ENCODE data around the gene RUNDC1.
"Not testable (repeated sequence)": the region's sequence is repeated elsewhere in the genome, so short reads cannot be mapped to it uniquely, and the experiment has no call there.

RUNDC1 gene

DNA sequence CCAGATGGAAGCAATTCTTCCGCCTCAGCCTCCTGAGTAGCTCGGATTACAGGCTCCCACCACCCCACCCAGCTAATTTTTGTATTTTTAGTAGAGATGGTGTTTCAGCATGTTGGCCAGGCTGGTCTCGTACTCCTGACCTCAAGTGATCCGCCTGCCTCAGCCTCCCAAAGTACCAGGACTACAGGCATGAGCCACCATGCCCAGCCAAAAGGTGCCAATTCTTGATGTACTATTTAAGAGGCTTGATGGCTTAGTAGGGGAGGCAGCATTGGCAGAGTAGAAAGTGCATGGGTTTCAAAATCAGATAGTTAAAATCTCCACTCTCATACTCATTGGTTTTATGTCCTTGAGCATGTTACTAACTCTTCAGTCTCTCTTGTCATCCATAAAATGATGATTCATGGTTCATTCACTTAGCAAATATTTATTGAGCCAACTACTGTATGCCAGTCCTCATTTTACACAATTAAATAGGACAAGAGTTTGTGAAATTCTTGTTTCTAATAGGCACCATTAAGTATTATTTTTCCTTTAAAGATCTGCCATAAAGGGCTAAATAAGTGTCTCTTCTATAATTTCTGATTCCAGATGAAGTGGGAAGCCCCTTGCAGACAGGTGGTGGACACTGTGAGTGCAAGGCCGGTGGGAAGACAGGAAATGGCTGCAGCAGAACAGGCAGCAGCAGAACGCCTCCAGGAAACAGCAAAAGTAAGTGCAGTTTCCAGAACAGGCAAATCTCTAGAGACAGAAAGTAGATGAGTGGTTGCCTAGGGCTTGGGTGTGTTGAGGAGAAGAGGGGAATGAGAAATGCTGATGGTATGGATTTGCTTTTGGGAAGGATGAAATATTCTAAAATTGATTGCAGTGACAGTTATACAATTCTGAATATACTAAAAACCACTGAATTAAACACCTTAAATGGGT, 9.6 kb downstream of the RUNDC1 start:
- no peak for DNase-seq

DNA sequence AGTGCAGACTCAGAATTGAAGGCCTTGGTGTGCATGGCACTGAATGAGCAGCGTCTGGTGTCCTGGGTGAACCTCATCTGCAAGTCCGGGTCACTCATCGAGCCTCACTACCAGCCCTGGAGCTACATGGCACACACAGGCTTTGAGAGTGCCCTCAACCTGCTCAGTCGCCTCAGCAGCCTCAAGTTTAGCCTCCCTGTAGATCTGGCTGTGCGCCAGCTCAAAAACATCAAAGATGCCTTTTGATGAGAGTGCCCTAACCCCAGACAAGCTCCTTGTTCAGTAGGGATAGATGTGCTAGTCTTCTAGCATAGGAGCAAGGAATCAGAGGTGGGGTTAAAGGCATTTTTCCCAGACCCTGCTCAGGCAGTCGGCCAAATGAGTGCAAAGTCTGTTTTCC, 11.1 kb downstream of the RUNDC1 start:
- no peak for DNase-seq

DNA sequence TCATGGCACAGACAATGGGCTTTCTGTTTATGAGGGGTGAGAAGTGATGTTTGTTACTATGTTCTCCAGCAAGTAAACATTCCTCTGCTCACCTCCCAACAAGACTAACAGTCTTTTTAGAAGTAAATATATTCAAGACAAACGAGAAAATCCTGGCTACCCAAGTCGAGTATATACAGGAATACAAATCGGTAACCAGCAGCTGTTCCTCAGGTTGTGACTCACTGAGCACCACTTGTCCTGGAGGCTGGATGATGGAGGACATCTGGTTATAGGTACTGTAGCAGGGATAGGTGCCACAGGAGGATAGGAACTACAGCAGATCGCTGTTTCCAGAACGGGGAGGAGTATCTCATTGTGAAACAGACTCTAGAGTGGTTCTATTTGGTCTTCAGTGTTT, 12.5 kb downstream of the RUNDC1 start:
- no peak for DNase-seq

DNA sequence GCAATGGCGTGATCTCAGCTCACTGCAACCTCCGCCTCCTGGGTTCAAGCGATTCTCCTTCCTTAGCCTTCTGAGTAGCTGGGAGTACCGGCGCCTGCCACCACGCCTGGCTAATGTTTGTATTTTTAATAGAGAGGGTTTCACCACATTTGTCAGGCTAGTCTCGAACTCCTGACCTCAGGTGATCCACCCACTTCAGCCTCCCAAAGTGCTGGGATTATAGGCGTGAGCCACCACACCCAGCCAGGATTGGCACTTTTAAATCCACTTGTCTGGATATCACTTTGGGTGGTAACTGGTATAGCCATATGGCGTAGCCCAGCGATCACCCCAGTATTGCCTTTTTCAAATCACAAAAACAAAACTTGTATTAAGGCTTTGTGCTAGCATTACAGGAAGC, 13.5 kb downstream of the RUNDC1 start:
- not testable (repeated sequence) for DNase-seq

DNA sequence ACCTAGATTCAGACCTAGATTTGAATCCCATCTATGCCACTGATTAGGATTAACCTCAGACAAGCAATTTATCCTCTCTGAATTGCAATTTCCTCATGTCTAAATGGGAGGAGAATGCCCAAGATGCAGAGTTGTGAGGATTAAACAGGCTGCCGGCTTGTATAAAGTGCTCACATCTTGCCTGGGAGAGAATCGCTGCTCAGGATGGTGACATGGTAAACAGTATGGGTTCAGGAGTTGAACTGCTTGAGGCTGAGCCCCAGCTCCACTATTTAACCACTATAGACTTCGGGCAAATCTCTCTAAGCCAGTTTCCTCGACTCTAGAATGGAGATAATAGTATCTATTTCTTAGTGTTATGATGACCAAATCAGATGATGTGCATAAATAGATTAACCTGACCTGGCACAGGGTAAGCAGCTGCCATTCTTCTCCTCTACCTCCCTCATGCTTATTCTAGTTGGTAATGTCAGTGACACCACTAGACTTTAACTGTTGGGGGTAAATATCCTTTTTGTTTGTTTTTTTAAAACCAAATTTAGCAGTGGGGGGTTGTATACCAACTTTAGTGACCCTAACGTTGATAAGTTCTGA, 17.1 kb downstream of the RUNDC1 start:
- no peak for DNase-seq

DNA sequence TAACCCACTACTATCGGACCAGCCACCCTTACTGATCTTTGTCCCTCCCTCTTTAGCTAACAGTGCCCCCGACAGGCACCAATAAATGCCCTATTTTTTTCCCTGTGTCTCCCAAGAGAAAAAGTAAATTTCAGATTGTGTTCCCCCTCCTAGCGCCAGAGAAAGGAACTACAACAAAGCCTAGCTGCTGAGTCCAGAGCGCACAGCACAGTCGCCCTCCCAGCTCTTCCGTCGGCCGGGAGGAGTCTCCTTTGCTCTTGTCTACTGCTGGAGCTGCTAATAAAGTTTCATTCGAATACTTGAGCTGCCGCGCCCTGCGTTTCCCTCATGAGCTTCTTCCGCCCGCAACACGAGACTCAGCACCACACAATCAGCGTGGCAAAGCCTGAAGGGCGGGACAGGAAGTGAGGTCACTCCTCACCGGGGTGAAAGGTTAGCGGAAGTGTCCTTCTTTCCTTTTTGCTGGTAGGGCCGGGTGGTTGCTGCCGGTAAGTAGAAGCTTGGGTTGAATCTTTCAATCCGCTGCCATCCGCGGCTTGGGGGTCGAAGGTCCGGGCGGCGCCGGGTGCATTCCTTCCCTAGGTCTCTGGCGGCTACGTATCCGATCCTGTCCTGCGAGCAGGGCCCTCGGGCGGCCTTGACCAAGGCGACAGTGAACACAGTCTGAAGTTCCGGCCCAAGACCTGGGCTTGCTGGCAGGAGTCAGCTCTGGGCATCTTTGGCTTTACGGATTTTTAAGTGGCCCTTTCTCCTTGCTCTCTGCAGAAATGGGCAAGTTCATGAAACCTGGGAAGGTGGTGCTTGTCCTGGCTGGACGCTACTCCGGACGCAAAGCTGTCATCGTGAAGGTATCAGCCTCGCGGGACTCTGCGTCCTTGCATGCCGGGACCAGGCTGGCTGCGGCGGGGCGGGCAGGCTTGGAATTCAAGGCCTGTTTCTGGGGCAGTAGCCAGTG, 17.9 kb downstream of the RUNDC1 start, which contains the start of gene RPL27:
Gene RPL27, plus strand, starts transcription at position 436 of the 955 bp plus-strand sequence. Its CDS starts 332 bp downstream, at position 768.
- peak; percentile 81 to 100 (median 98) for DNase-seq

DNA sequence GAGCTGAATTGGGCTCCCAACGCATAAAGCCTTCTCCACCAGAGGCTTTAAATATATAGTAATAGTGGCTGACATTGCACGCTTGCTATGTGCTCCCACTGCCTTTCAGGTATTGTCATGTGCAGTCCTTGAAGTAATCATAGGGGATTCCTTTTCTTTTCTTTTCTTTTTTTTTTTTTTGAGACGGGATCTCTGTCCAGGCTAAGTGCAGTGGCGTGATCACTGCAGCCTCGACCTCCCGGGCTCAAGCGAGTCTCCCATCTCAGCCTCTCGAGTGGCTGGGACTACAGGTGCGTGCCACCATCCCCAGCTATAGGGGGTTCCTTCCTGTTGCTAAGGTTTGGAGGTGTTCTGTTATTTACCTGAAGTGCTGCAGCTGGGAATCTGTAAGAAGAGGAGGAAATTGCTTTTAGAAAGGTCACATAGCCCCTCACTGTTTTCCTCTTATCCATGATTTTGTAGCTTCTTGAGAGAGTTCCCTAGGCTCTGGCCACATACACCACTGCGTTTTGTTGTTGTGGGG, 18.7 kb downstream of the RUNDC1 start:
- DNase-seq, result no peak

DNA sequence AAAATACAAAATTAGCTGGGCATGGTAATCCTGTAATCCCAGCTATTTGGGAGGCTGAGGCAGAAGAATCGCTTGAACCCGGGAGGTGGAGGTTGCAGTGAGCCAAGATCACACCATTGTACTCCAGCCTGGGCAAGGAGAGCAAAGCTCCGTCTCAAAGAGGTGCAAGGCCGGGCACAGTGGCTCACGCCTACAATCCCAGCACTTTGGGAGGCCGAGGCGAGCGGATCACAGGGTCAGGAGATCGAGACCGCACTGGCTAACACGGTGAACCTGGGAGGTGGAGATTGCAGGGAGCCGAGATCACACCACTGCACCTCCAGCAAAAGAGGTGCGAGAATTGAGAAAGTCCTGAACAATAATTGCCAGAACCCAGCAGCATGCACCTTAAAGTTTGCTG, 20.5 kb downstream of the RUNDC1 start:
- DNase-seq, result not testable (repeated sequence)

DNA sequence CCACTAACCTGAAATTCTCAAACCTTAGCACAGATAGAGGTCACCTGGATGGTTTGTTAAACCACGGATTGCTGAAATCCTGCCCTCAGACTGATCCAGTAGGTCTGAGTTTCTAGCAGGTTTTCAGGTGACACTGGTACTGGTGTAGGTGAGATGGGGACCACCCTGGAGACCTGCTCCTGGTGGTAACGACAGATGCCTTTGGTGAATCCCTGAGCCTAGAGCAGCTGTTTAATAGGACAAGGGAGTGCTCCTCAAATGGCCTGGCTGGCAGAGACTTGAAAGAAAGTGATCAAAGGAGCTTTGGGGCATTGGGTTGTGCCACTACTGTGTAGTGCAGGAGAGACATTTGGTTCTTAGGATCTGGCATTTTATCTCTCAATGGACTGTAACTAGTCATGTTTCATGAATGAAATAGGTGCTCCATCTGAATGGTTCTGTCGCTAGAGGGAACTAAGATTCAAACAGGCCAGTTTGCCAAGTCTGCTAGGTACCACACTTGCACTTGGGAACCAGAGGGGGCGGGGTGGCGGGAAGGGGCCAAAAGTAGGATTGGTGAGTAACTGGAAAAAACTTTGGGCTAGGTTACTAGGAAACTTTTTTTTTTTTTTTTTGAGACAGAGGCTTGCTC, 23.3 kb downstream of the RUNDC1 start:
- peak in 1 of 56 donors; percentile 11 for DNase-seq

DNA sequence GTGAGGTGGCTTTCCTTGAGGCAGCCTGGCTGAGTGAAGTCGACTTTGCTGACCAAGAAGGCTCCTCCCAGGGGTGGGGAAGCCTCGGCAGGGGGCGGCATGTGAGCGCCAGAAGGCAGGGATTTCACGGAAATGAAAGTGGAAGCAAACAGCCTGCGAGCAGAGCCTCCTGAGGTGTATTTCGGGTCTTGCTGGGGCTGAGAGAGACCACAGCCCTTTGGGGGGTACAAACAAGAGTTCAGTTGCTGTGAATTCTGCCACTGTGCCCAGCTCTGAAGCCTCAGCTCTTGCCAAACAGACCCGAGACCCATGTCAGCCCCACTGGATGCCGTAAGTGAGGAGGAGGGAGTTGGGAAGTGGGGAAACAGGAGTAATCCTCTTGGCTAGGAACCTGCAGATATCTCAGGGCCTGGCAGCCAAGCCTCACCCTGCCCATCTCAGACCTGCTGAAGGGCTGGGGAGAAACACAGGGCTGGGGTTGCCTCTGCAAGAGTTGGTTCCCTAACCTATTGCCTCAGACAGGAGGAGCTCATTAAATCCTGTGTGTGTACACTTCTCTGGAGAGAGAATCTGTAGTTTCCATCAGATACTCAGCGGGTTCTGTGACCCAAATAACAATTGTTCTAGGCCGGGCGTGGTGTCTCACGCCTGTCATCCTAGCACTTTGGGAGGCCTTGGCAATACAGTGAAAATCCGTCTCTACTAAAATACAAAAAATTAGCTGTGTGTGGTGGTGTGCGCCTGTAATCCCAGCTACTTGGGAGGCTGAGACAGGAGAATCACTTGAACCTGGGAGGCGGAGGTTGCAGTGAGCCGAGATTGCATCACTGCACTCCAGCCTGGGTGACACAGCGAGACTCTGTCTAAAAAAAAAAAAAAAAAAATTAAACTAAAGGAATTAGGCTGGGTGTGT, 26.5 kb downstream of the RUNDC1 start, which contains the start of gene IFI35:
Gene IFI35, plus strand, starts transcription at position 146 of the 913 bp plus-strand sequence. Its CDS starts 164 bp downstream, at position 310.
- DNase-seq, result peak in 52 of 56 donors; percentile 7 to 82 (median 54)

DNA sequence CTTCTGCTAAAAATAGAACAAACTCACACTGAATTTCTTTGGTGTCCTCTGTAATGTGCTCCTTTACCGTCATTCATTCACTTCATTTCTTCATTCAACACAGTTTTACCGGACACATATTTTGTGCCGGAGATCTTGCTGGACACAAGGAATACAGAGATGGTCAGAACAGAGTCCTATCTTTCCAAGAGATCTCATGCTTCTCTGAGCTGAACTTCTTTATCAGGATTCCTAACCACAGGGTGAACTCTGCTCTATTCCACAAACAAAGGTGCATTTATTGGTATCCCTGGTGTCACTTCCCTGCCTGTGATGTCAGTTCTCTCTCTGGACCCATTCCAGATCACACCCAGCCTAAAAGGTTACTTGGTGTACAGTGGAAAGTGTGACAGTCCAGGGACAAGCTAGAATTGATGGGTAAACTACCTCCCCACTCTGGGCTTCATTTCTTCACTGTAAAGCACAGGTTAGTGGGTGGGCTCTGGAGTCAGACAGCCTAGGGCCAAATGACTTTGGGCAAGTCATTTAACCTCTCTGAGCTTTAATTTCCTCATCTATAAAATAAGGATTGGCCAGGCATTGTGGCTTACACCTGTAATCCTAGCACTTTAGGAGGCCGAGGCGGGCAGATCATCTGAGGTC, 30.4 kb downstream of the RUNDC1 start:
- DNase-seq, result no peak

DNA sequence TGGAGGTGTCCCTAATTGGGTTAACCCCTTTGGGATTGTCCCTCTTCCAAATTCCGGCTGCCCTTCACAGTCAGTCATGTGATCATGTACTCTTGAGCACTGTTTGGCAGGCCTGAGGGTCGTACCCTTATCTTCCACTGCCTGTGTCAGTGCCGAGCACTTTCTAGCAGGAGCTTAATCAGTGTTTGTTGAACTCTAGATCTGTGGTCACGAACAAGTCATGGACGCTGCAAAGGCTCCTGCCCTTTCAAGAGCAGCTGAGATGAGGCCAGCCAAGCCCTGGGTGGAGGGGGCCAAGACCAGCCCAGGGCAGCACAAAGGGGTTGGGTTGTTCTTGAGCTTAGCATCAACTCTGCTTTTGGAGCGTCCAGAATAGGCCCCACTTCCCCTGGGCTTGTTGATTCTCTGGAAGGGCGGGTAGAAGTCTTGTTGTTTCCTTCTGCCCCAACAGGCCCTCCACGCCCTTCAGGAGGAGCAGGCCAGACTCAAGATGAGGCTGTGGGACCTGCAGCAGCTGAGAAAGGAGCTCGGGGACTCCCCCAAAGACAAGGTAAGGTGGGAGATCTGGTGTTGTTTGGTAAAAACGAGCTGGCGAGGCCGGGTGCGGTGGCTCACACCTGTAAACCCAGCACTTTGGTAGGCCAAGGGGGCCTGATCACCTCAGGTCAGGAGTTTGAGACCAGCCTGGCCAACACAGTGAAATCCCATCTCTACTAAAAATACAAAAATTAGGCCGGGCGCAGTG, 31.5 kb downstream of the RUNDC1 start:
- DNase-seq, result no peak

DNA sequence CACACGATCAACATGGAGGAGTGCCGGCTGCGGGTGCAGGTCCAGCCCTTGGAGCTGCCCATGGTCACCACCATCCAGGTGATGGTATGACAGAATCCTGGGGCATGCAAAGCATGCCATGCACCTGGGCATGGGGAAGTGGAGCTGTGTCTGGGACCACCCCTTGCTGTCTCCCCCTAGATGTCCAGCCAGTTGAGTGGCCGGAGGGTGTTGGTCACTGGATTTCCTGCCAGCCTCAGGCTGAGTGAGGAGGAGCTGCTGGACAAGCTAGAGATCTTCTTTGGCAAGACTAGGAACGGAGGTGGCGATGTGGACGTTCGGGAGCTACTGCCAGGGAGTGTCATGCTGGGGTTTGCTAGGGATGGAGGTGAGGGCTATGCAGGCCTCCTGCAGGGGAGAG, 32.9 kb downstream of the RUNDC1 start:
- no peak for DNase-seq

DNA sequence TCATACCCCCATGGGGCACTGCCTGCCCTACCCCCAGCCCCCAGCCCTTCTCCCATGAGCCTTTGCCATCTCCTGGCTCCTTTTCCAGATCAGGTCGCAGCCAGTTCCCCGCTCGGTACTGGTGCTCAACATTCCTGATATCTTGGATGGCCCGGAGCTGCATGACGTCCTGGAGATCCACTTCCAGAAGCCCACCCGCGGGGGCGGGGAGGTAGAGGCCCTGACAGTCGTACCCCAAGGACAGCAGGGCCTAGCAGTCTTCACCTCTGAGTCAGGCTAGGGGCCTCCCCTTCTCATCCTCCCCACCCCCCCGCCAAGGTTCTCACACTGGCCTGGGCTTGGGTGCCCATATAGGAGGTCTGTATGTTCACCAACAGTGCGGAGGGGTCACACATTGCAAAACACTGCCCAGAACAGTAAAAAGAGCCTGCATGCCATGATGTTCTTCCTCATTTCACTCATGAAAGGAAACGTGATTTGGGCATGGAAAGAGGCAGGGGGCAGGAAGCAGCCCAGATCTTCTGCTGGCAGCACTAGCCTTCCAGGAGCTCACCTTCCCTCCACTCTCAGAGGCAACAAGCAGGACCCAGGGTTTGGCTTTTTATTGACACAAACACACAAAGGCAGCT, 33.8 kb downstream of the RUNDC1 start:
- DNase-seq, result no peak

DNA sequence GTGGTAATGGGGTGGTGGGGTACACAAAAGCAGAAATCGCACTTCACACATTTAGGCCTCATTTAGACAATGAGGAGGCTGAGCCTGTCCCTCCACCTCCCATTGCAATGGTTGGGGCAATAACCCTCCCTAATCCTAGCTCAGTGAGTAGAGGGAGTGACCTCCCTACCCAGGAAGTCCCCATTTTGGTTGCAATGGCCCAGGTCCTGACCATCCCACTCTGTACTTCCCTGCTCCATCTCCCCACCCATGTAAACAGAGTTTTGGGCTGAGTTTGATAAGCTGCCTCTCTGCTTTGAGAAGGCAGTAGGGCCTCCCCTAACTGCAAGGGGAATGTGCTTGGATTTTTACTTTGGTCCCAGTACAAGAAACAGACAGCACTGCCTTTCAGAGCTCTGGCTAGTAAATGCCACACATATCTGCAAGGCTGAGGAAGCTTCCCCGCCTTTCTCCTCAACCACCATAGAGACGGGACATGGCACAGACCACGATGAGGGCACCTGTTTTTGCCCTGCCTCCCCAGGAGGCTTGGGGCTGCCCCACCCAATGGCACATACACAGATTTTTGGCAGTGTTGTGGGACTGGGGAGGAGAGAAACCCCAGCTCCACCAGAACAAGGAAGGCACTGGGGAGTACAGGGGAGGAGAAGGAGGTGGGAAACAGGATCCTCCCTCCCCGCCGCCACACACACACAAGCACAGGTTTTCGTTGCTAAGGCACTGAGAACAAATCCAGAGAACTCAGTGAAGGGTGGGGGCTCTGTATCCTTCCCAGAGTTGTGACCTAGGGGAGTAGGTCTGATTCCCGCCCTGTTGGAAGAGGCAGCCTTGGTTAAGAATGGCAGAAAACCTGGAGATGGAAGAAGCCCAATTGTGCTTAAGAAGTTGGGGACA, 34.5 kb downstream of the RUNDC1 start:
- no peak for DNase-seq

DNA sequence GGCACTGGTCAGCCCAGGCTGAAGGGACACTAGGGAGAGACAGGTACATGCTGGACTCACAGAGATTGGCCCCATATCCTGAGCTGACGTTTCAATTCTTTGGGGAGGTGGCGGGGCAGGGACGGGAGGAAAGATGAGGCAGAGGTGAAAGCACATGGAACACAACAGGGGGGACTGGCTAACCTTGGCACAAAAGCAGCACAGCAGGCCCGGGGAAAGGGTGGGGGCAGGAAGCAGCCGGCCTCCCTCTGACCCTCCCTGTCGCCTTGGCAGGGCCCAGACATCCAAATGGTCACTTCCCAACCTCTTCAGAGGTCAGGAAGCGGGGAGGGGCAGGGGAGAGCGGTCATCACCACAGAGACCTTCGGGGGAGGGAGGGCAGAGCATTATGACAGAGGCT, 35.2 kb downstream of the RUNDC1 start:
- DNase-seq, result no peak

DNA sequence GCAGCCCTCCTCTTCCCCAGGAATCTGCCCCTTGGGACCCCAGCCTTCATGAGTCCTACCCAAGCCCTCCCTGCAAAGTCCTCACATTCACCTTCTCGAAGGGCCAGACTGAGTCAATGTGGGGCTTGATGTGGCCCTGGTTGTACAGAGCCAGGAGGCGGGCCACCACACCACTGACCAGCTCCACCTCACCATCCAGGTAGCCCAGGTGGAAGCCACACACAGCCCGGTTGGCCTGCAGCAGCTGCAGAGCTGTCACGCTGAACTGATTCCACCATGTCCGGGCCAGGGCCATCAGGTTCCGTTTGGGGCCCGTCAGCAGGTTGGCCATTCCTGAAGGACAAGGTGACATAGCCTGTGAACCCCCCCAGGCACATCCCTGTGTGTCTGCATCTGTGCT, 35.9 kb downstream of the RUNDC1 start:
- no peak for DNase-seq

Measured in amygdala (tissue), 56 donors.